Glomerular visceral epithelial cell (primary cell): ENCODE data around the gene FBXO46.
"Not testable (repeated sequence)": the region's sequence is repeated elsewhere in the genome, so short reads cannot be mapped to it uniquely, and the experiment has no call there.

Experiments used
- DNase-seq: peaks from one replicate; pipeline ENCODE4 v3.0.0-alpha.2; 2016; ENCODE audit errors: extremely low spot score

FBXO46 gene

GRCh38 chr19:45685045-45685444, 45.7 kb downstream of the FBXO46 start:
- DNase-seq = not testable (repeated sequence)

GRCh38 chr19:45682908-45683307, 47.8 kb downstream of the FBXO46 start:
- DNase-seq = no peak

GRCh38 chr19:45682117-45682516, 48.6 kb downstream of the FBXO46 start:
- no peak for DNase-seq

- peak; percentile 91 for DNase-seq
Measured at GRCh38 chr19:45681391-45682015, 49.2 kb downstream of the FBXO46 start.

GRCh38 chr19:45677351-45678230, 53.1 kb downstream of the FBXO46 start:
- peak; percentile 81 for DNase-seq

- DNase-seq = no peak
Measured at GRCh38 chr19:45676851-45677263, 53.8 kb downstream of the FBXO46 start.

GRCh38 chr19:45674946-45675345, 55.8 kb downstream of the FBXO46 start:
- DNase-seq = no peak

- DNase-seq = peak; percentile 76
Measured at GRCh38 chr19:45670670-45671453, 59.8 kb downstream of the FBXO46 start.

GRCh38 chr19:45668342-45668871, 62.3 kb downstream of the FBXO46 start:
- no peak for DNase-seq

- peak; percentile 24 for DNase-seq
Measured at GRCh38 chr19:45667620-45668341, 62.9 kb downstream of the FBXO46 start, which contains the start of gene GIPR. Gene GIPR (plus strand): TSS chr19:45668221. CDS start chr19:45669521, 1,300 bp downstream.

- DNase-seq = no peak
Measured at GRCh38 chr19:45664575-45664974, 66.1 kb downstream of the FBXO46 start.

- DNase-seq = no peak
Measured at GRCh38 chr19:45663800-45664199, 66.9 kb downstream of the FBXO46 start.

GRCh38 chr19:45660636-45661035, 70.1 kb downstream of the FBXO46 start:
- no peak for DNase-seq
